ENCODE measurements around the gene NEDD4L. TPM values are rescaled to one million over a fixed set of nuclear protein-coding genes. Genes with fewer than 3 reads are reported as not detected.

The NEDD4L gene
- total RNA-seq, 1 donor from 2014 or later: 162 TPM

DNA sequence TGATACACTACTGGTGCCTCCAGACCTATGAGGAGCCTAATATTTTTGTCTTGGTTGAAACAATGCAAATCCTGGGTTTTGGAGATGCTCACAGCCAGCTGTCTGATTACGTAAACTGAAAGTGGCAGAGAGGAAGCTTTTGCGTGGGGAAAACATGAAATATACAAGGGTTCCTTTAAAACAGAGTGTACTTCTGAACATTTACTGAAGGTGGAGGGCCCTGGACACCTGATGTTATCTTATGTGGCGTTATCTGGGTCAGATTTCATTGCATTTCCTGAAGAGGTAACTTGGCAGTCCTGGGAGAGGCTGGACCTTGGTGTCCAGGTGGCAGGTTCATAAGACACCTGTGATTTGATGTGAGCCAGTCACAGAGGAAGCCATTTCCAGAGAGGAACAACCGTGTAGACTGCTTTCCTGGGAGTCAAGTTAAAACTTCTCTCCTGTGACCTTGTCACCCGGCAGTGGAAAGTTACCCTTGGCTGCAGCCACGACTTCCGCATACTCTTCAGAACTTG lies 105.0 kb downstream of the NEDD4L start:
- Mint-ChIP-seq H3K4me1 (ENCODE audit: low read depth) (peaks cover 19% of the 10 kb centered on the region), H3K27ac (peak overlapping the region; percentile 73), H3K36me3 (ENCODE audit: insufficient read depth) (peaks cover 10% of the 10 kb centered on the region), H3K4me3 (ENCODE audit: low read depth) (no peak overlapping the region), H3K27me3 (no peaks in the 10 kb centered on the region), H3K9me3 (ENCODE audit: low read depth) (no peaks in the 10 kb centered on the region)
- no peak for DNase-seq (ENCODE audit: low spot score, unreplicated experiment)
- TF ChIP-seq, protein P1, sequence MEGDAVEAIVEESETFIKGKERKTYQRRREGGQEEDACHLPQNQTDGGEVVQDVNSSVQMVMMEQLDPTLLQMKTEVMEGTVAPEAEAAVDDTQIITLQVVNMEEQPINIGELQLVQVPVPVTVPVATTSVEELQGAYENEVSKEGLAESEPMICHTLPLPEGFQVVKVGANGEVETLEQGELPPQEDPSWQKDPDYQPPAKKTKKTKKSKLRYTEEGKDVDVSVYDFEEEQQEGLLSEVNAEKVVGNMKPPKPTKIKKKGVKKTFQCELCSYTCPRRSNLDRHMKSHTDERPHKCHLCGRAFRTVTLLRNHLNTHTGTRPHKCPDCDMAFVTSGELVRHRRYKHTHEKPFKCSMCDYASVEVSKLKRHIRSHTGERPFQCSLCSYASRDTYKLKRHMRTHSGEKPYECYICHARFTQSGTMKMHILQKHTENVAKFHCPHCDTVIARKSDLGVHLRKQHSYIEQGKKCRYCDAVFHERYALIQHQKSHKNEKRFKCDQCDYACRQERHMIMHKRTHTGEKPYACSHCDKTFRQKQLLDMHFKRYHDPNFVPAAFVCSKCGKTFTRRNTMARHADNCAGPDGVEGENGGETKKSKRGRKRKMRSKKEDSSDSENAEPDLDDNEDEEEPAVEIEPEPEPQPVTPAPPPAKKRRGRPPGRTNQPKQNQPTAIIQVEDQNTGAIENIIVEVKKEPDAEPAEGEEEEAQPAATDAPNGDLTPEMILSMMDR (IDR thresholded peaks at IDR 0.05; ENCODE audit: unreplicated experiment): no peak

DNA sequence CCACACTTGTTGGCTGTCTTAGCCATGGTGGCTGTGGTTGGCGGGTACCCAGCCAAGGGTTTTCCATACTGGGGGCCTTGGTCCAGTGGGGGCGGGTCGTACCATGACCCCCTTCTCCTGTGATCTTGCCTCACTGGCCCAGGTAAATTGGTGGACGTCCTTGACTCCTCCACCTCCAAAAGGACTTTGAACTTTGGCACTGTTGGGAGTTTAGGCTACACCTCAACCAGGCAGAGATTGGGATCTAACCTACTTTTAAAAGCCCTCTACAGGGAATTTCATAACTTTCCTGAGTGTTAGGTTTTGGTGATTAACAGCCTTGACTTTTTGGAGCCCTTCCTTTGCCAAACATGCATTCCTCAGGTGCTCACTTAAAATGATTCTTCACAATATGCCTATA lies 106.7 kb downstream of the NEDD4L start:
- Mint-ChIP-seq H3K4me3 (ENCODE audit: low read depth) (no peak overlapping the region), H3K36me3 (ENCODE audit: insufficient read depth) (peaks cover 5% of the 10 kb centered on the region), H3K27ac (no peak overlapping the region), H3K9me3 (ENCODE audit: low read depth) (no peaks in the 10 kb centered on the region), H3K27me3 (no peaks in the 10 kb centered on the region), H3K4me1 (ENCODE audit: low read depth) (peaks cover 21% of the 10 kb centered on the region)
- DNase-seq (ENCODE audit: low spot score, unreplicated experiment): no peak
- TF ChIP-seq, protein P1 (IDR thresholded peaks at IDR 0.05; ENCODE audit: unreplicated experiment): no peak

DNA sequence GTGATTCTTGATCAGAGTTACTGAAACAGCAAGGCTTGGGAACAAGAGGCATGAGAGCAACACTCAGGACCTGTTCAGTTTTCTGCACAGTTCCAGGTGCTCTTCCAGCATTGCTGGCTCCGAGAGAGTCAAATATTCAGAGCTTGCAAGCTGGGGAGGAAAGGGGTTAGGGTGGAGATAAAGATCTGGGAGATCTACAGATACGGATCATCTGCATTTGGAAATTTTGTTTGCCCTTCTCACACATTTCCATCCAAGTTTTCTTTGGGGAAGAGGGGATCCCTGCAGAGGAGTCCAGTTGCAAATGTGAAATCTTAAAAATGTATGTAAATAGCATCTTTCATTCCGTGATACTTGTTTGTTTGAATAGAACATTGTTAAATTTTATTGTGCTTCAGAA lies 108.2 kb downstream of the NEDD4L start:
- Mint-ChIP-seq H3K27ac (no peak overlapping the region), H3K4me3 (ENCODE audit: low read depth) (no peak overlapping the region), H3K27me3 (no peaks in the 10 kb centered on the region), H3K36me3 (ENCODE audit: insufficient read depth) (peaks cover 5% of the 10 kb centered on the region), H3K4me1 (ENCODE audit: low read depth) (peaks cover 26% of the 10 kb centered on the region), H3K9me3 (ENCODE audit: low read depth) (no peaks in the 10 kb centered on the region)
- TF ChIP-seq, protein P1 (IDR thresholded peaks at IDR 0.05; ENCODE audit: unreplicated experiment): no peak
- no peak for DNase-seq (ENCODE audit: low spot score, unreplicated experiment)

DNA sequence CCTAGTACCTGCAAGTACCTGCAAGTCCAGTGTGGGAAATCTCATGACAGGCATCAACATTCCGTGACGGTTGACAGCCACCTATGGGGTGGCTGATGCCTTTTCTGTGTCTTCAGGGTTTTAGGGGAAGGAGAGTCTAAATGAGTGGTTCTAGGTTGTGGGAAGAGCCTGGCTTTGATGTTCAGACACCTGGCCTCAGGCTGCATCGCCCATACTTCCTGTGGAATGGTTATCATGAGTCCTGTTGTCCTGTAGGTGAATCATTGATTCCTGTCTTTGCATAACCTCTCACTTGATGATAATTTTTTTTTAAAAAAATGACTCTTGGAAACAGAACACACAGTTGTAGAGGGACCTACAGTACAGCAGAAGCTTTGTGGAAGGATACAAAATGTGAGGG lies 108.9 kb downstream of the NEDD4L start:
- TF ChIP-seq, protein P1 (IDR thresholded peaks at IDR 0.05; ENCODE audit: unreplicated experiment): no peak
- Mint-ChIP-seq H3K27me3 (no peaks in the 10 kb centered on the region), H3K9me3 (ENCODE audit: low read depth) (no peaks in the 10 kb centered on the region), H3K4me3 (ENCODE audit: low read depth) (no peak overlapping the region), H3K36me3 (ENCODE audit: insufficient read depth) (peaks cover 5% of the 10 kb centered on the region), H3K4me1 (ENCODE audit: low read depth) (peaks cover 25% of the 10 kb centered on the region), H3K27ac (no peak overlapping the region)
- no peak for DNase-seq (ENCODE audit: low spot score, unreplicated experiment)

DNA sequence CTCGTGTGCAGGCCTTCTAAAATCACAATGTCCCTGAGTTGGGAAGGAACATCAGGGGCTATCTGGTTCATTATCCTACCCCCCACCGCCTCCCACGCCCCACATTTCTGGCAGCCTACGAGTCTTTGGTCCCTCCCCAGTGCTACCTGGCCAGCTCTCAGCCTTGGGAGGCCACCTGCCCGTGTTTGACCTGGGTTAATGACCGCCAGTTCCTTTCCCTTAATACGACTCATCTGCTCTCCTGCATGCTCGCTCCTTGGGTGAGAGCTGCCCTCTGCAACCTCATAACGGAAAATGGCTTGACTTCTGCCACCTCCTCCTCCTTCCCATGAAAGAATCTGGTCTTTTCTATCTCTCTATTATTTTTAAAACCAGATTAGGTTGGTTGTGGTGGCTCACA lies 112.5 kb downstream of the NEDD4L start:
- H3K27ac Mint-ChIP-seq: peak overlapping the region; percentile 7
- no peak overlapping the region for H3K4me3 Mint-ChIP-seq (ENCODE audit: low read depth)
- no peaks in the 10 kb centered on the region for H3K9me3 Mint-ChIP-seq (ENCODE audit: low read depth)
- H3K27me3 Mint-ChIP-seq: no peaks in the 10 kb centered on the region
- H3K36me3 Mint-ChIP-seq (ENCODE audit: insufficient read depth): peaks cover 5% of the 10 kb centered on the region
- TF ChIP-seq, protein P1 (IDR thresholded peaks at IDR 0.05; ENCODE audit: unreplicated experiment): no peak
- no peak for DNase-seq (ENCODE audit: low spot score, unreplicated experiment)
- H3K4me1 Mint-ChIP-seq (ENCODE audit: low read depth): peaks cover 19% of the 10 kb centered on the region
